ENCODE results near the gene PRDM16. TPM values are rescaled to one million over a fixed set of nuclear protein-coding genes. Genes with fewer than 3 reads are reported as not detected.

Gene PRDM16
- total RNA-seq, 4 donors from 2014 or later, result 15.7 to 54.3 (median 27.6) TPM

DNA sequence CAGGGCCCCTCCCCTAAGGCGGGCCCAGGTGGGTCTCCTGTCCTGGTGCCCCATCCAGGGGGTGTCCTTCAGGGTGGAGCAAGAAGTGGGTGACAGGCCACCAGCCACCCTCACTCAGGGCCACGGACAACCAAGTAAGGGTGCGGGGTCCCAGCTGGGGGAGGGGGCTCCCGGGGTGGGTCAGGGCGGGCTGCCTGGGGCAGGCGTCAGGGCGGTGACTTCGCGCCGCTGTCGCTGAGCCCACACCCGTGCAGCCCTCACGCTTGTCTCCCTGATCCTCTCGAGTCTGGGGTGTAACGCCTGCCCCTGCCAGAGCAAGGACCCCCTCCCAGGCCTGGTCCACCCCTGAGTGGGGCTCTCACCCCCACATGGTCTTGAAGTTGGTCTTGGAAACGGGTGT is 407.7 kb downstream of the PRDM16 start:
- TF ChIP-seq POLR2A (IDR thresholded peaks at IDR 0.05), result no peak
- TF ChIP-seq CTCF (IDR thresholded peaks at IDR 0.05), result no peak
- no peaks in the 10 kb centered on the region for H3K36me3 ChIP-seq
- H3K9me3 ChIP-seq, result no peaks in the 10 kb centered on the region
- H3K27me3 ChIP-seq, result no peaks in the 10 kb centered on the region
- WGBS, 2 donors, result 93 to 94% methylated on average over 7 to 9 of the region's 16 CpGs
- H3K4me3 ChIP-seq (replicated peaks in 1 of 3), result no peak overlapping the region
- intact Hi-C loops (cut with DNase I), result no loop called here
- H3K4me1 ChIP-seq, result no peaks in the 10 kb centered on the region
- no peak overlapping the region for H3K27ac ChIP-seq
- no peak for DNase-seq

GRCh38 chr1:3477241-3477995 is 408.4 kb downstream of the PRDM16 start:
- H3K27me3 ChIP-seq, result no peaks in the 10 kb centered on the region
- DNase-seq, result no peak
- intact Hi-C loops (cut with DNase I), result no loop called here
- no peak overlapping the region for H3K4me3 ChIP-seq (replicated peaks in 1 of 3)
- WGBS, 2 donors, result 63 to 68% methylated on average over 15 to 17 of the region's 28 CpGs
- H3K9me3 ChIP-seq, result no peaks in the 10 kb centered on the region
- no peaks in the 10 kb centered on the region for H3K36me3 ChIP-seq
- TF ChIP-seq CTCF (IDR thresholded peaks at IDR 0.05), result no peak
- no peak for TF ChIP-seq POLR2A (IDR thresholded peaks at IDR 0.05)
- H3K27ac ChIP-seq, result no peak overlapping the region
- H3K4me1 ChIP-seq, result no peaks in the 10 kb centered on the region

DNA sequence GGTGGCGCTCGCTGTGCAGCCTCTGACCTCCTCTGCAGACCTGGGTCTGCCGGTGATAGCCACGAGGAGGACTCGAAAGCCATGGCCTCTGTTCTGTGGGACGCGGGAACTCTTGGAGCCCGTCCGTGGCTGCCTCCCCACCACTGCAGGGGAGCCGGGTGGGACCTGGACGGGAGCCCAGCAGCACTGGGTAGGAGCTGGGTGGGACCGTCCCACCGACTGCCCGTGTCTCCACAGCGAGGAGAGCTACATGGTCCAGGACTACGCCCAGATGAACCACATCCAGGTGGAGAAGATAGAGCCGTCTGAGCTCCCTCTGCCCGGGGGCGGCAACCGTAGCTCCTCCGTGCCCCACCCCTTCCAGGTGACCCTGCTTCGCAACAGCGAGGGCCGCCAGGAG is 409.2 kb downstream of the PRDM16 start:
- H3K27me3 ChIP-seq, result no peaks in the 10 kb centered on the region
- TF ChIP-seq CTCF (IDR thresholded peaks at IDR 0.05) (no peak), POLR2A (IDR thresholded peaks at IDR 0.05) (no peak)
- H3K4me1 ChIP-seq, result no peaks in the 10 kb centered on the region
- 80 to 100% methylated on average over 4 to 10 of the region's 24 CpGs for WGBS, 2 donors
- H3K36me3 ChIP-seq, result no peaks in the 10 kb centered on the region
- H3K9me3 ChIP-seq, result no peaks in the 10 kb centered on the region
- DNase-seq, result no peak
- no peak overlapping the region for H3K4me3 ChIP-seq (replicated peaks in 1 of 3)
- intact Hi-C loops (cut with DNase I), result no loop called here
- H3K27ac ChIP-seq, result no peak overlapping the region

DNA sequence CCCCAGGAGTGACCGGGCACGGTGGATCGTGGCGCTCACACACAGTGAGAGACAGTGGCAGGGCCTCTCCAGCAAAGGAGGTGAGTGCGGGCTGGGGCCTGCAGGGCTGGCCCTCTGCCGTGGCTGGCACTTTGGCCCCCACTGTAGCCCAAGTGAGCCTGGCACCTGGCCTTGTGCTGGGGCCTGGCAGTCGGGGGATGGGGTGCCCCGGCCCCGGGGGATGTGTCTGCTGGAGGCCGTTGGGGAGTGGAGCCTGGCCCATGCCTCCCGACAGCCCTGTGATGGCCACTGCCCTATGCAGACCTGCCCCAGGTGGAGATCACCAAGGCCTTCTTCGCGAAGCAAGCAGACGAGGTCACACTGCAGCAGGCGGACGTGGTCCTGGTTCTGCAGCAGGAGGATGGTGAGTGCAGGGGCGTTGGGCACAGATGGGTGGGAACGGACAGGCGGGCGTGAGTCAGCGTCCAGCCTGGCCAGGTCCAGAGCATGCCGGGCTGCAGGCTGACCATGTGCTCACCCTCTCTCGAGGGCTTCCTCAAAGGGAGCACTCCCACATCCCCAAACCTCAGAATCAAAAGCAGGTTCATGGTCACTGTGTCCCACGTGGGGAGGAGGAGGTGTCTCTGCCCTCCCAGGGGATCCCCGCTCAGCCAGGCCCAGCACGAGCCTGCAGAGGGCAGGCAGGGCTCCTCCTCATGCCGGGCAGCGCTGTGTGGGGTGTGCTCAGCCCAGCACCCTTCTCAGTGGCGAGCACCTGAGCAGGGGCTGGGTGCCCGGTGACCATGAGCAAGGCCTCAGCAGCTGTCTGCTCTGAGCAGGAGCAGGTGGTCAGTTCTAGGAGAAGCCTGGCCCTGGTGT is 410.7 kb downstream of the PRDM16 start:
- no peak overlapping the region for H3K4me3 ChIP-seq (replicated peaks in 1 of 3)
- H3K27me3 ChIP-seq, result no peaks in the 10 kb centered on the region
- no peak overlapping the region for H3K27ac ChIP-seq
- H3K4me1 ChIP-seq, result no peaks in the 10 kb centered on the region
- DNase-seq, result no peak
- intact Hi-C loops (cut with DNase I), result loop anchor here (2.0 kb wide), 1 partner anchor 27 kb away; no protein-coding TSS in a partner anchor
- no peaks in the 10 kb centered on the region for H3K9me3 ChIP-seq
- WGBS, 2 donors, result 86 to 88% methylated on average over 15 to 20 of the region's 30 CpGs
- no peaks in the 10 kb centered on the region for H3K36me3 ChIP-seq
- TF ChIP-seq CTCF (IDR thresholded peaks at IDR 0.05) (no peak), POLR2A (IDR thresholded peaks at IDR 0.05) (no peak)

- H3K36me3 ChIP-seq, result no peaks in the 10 kb centered on the region
- WGBS, 2 donors, result 84 to 85% methylated on average over 21 of the region's 21 CpGs
- intact Hi-C loops (cut with DNase I), result loop anchor here (2.0 kb wide), 1 partner anchor 28 kb away; no protein-coding TSS in a partner anchor
- TF ChIP-seq CTCF (IDR thresholded peaks at IDR 0.05), result no peak
- no peak for TF ChIP-seq POLR2A (IDR thresholded peaks at IDR 0.05)
- no peak overlapping the region for H3K4me3 ChIP-seq (replicated peaks in 1 of 3)
- no peak overlapping the region for H3K27ac ChIP-seq
- DNase-seq, result no peak
- H3K9me3 ChIP-seq, result no peaks in the 10 kb centered on the region
- H3K27me3 ChIP-seq, result no peaks in the 10 kb centered on the region
- H3K4me1 ChIP-seq, result no peaks in the 10 kb centered on the region
Observed at GRCh38 chr1:3480369-3480719, 411.3 kb downstream of the PRDM16 start.

Measured in thyroid gland (tissue), 4 donors.